Heart left ventricle (tissue), 13 donors: ENCODE data around the gene CSTPP1.

Experiments used
- POLR2A ChIP-seq, 2 donors: fragments of 450-650 bp; IDR thresholded peaks; one replicate each; pipeline ENCODE4 v1.6.1; 2017; ENCODE audit warnings: antibody characterized with exemption in 2 of 2, mild to moderate bottlenecking in 2 of 2, moderate library complexity in 2 of 2
- TF ChIP-seq, protein P1 (sequence below), 12 donors: fragments of 200-600 bp; sonication (generic) in 4 of 12; IDR thresholded peaks; one replicate each; pipeline versions ENCODE4 v1.5.0 to v1.8.0; 2018 to 2022; ENCODE audit warnings: antibody characterized with exemption in 12 of 12, mild to moderate bottlenecking in 5 of 12
- donor health status: ischemic (EF 13 %, LVEDD 7.1; RV severe dilation, severe dysfunction).
- donor health status: DM: no; HTN: yes; CAD: no.
- donor health status: DM: no; HTN: no; CAD: no.
- donor health status: ischemic (EF 25% LVEDD 6.9; RV normal size, moderate dysfunction).
- donor health status: ischemic (EF 25% LVEDD 5.7; RV mildly dilated, moderate dysfunction).
- donor health status: ischemic (EF 35%, LVEDD 5.7; RV mildly dilated, moderate dysfunction).
- donor health status: nonischemic (EF 11% LVEDD 7.7; RV severe dilation, severe dysfunction).
- donor health status: DM: yes; HTN: yes; CAD: no.
- donor health status: PGD.
- donor health status: ischemic (EF 29% LVEDD 5.4; RV normal size, mild dysfunction).
- donor health status: nonischemic (EF 23%, LVEDD 6.1; RV moderate dilation, normal function).

DNA sequence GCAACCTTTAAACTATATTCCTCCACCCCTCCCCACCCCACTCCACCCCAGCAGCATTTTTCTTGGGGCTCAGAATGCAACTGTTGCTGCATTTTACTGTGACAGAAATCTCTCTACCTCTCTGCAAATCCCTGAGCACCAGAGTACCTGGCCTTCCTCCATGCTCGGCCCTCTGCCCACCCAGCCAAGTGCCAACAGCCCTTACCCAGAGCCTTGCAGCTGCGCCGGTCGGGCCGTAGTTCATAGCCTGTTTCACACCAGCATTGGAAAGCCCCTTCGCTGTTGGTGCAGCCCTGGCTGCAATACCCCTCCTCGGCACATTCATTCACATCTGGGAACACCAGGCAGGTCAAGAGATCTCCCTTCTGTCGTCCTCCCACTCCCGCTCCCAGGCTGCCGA, 41.6 kb upstream of the CSTPP1 start:
- TF ChIP-seq, protein P1, sequence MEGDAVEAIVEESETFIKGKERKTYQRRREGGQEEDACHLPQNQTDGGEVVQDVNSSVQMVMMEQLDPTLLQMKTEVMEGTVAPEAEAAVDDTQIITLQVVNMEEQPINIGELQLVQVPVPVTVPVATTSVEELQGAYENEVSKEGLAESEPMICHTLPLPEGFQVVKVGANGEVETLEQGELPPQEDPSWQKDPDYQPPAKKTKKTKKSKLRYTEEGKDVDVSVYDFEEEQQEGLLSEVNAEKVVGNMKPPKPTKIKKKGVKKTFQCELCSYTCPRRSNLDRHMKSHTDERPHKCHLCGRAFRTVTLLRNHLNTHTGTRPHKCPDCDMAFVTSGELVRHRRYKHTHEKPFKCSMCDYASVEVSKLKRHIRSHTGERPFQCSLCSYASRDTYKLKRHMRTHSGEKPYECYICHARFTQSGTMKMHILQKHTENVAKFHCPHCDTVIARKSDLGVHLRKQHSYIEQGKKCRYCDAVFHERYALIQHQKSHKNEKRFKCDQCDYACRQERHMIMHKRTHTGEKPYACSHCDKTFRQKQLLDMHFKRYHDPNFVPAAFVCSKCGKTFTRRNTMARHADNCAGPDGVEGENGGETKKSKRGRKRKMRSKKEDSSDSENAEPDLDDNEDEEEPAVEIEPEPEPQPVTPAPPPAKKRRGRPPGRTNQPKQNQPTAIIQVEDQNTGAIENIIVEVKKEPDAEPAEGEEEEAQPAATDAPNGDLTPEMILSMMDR (IDR thresholded peaks at IDR 0.05), result no peak
- no peak for TF ChIP-seq POLR2A (IDR thresholded peaks at IDR 0.05)
